ENCODE data around the gene NATD1.
"Not testable (repeated sequence)": the region's sequence is repeated elsewhere in the genome, so short reads cannot be mapped to it uniquely, and the experiment has no call there.

The NATD1 gene

GRCh38 chr17:21243516-21244303 lies 9.5 kb downstream of the NATD1 start:
- DNase-seq: no peak

GRCh38 chr17:21242780-21243515 lies 10.3 kb downstream of the NATD1 start:
- DNase-seq: no peak

GRCh38 chr17:21242026-21242697 lies 11.0 kb downstream of the NATD1 start:
- DNase-seq: no peak

GRCh38 chr17:21241564-21241963 lies 11.6 kb downstream of the NATD1 start:
- DNase-seq: no peak

GRCh38 chr17:21240369-21241055 lies 12.7 kb downstream of the NATD1 start:
- DNase-seq: no peak

- DNase-seq: peak; percentile 73 to 80
Observed at GRCh38 chr17:21239680-21240368, 13.4 kb downstream of the NATD1 start.

GRCh38 chr17:21235921-21236320 lies 17.3 kb downstream of the NATD1 start:
- no peak for DNase-seq

GRCh38 chr17:21233581-21234347 lies 19.4 kb downstream of the NATD1 start:
- no peak for DNase-seq

GRCh38 chr17:21232033-21232749 lies 21.0 kb downstream of the NATD1 start:
- DNase-seq: no peak

GRCh38 chr17:21231533-21231932 lies 21.7 kb downstream of the NATD1 start:
- no peak for DNase-seq

- DNase-seq: no peak
Observed at GRCh38 chr17:21228845-21229244, 24.4 kb downstream of the NATD1 start.

GRCh38 chr17:21228111-21228510 lies 25.1 kb downstream of the NATD1 start:
- no peak for DNase-seq

- DNase-seq: not testable (repeated sequence)
Observed at GRCh38 chr17:21227277-21227676, 25.9 kb downstream of the NATD1 start.

GRCh38 chr17:21223086-21223485 lies 30.1 kb downstream of the NATD1 start:
- DNase-seq: no peak

- DNase-seq: no peak
Observed at GRCh38 chr17:21218831-21219380, 34.3 kb downstream of the NATD1 start.

GRCh38 chr17:21218101-21218500 lies 35.1 kb downstream of the NATD1 start:
- no peak for DNase-seq

- DNase-seq: no peak
Observed at GRCh38 chr17:21217346-21217745, 35.9 kb downstream of the NATD1 start.

GRCh38 chr17:21215935-21216334 lies 37.3 kb downstream of the NATD1 start:
- DNase-seq: peak in 1 of 2 experiments; percentile 15

GRCh38 chr17:21214777-21215541 lies 38.3 kb downstream of the NATD1 start:
- DNase-seq: no peak

Measured in AML-193 (cell line).